H9 (cell line): ENCODE measurements around the gene GNB1L. TPM values are rescaled to one million over a fixed set of nuclear protein-coding genes. Genes with fewer than 3 reads are reported as not detected.

Experiments
- DNase-seq: peaks from one replicate; pipeline ENCODE4 v3.0.0-alpha.2; 2017
- H2AFZ ChIP-seq: one replicate; pipeline ENCODE4 v1.6.1; 2013; ENCODE audit warnings: mild to moderate bottlenecking, low read length, control low read depth, moderate library complexity
- H2AK5ac ChIP-seq: 2 replicates; pipeline ENCODE4 v1.6.1; 2013; ENCODE audit warnings: low read length, control low read depth, mixed read lengths; ENCODE audit not compliant: insufficient read length
- H2BK120ac ChIP-seq: one replicate; pipeline ENCODE4 v1.6.1; 2013; ENCODE audit warnings: low read depth, mild to moderate bottlenecking, low read length, control low read depth, inconsistent platforms; ENCODE audit not compliant: poor library complexity, severe bottlenecking
- H2BK12ac ChIP-seq: 2 replicates; pipeline ENCODE4 v1.6.1; 2013; ENCODE audit warnings: low read length, control low read depth, mixed read lengths, low read depth; ENCODE audit not compliant: insufficient read length
- H2BK15ac ChIP-seq: 2 replicates; pipeline ENCODE4 v1.6.1; 2013; ENCODE audit warnings: low read depth, low read length, control low read depth
- H2BK20ac ChIP-seq: one replicate; pipeline ENCODE4 v1.6.1; 2013; ENCODE audit warnings: low read depth, mild to moderate bottlenecking, low read length, control low read depth, inconsistent platforms; ENCODE audit not compliant: poor library complexity, severe bottlenecking
- H2BK5ac ChIP-seq: 2 replicates; pipeline ENCODE4 v1.6.1; 2013; ENCODE audit warnings: low read length, control low read depth, mixed read lengths; ENCODE audit not compliant: insufficient read length
- H3K14ac ChIP-seq: 2 replicates; pipeline ENCODE4 v1.6.1; 2013; ENCODE audit warnings: low read length, control low read depth; ENCODE audit not compliant: insufficient read depth
- H3K18ac ChIP-seq: 2 replicates; pipeline ENCODE4 v1.6.1; 2013; ENCODE audit warnings: low read depth, mild to moderate bottlenecking, mixed read lengths, low read length, control low read depth; ENCODE audit not compliant: insufficient read length
- H3K23ac ChIP-seq: 2 replicates; pipeline ENCODE4 v1.6.1; 2013; ENCODE audit warnings: low read length, control low read depth, mixed read lengths, low read depth; ENCODE audit not compliant: insufficient read length
- H3K23me2 ChIP-seq: 2 replicates; pipeline ENCODE4 v1.6.1; 2013; ENCODE audit warnings: low read depth, mild to moderate bottlenecking, mixed read lengths, low read length, control low read depth; ENCODE audit not compliant: insufficient read length, poor library complexity, severe bottlenecking
- H3K27ac ChIP-seq: 2 replicates; pipeline ENCODE4 v1.5.1; 2013; ENCODE audit warnings: low read length, control low read depth, mixed read lengths, low read depth; ENCODE audit not compliant: insufficient read length
- H3K27me3 ChIP-seq: 2 replicates; pipeline ENCODE4 v1.6.1; 2013; ENCODE audit warnings: low read length, control low read depth, inconsistent platforms; ENCODE audit not compliant: insufficient read depth
- H3K4ac ChIP-seq: 2 replicates; pipeline ENCODE4 v1.6.1; 2013; ENCODE audit warnings: low read depth, mild to moderate bottlenecking, control low read depth, inconsistent platforms, low read length, moderate library complexity
- H3K4me1 ChIP-seq: 2 replicates; pipeline ENCODE4 v1.6.1; 2013; ENCODE audit warnings: low read length, control low read depth, inconsistent platforms; ENCODE audit not compliant: insufficient read depth
- H3K4me2 ChIP-seq: 2 replicates; pipeline ENCODE4 v1.6.1; 2013; ENCODE audit warnings: low read length, control low read depth, mixed read lengths; ENCODE audit not compliant: insufficient read length, insufficient read depth
- H3K56ac ChIP-seq: 2 replicates; pipeline ENCODE4 v1.6.1; 2013; ENCODE audit warnings: low read depth, mild to moderate bottlenecking, mixed read lengths, low read length, control low read depth; ENCODE audit not compliant: insufficient read length
- H3K79me1 ChIP-seq: 2 replicates; pipeline ENCODE4 v1.6.1; 2013; ENCODE audit warnings: low read depth, mild to moderate bottlenecking, moderate library complexity, low read length, control low read depth, inconsistent platforms; ENCODE audit not compliant: insufficient read depth, poor library complexity, severe bottlenecking
- H3K79me2 ChIP-seq: 2 replicates; pipeline ENCODE4 v1.6.1; 2013; ENCODE audit warnings: low read length, control low read depth, inconsistent platforms; ENCODE audit not compliant: insufficient read depth
- H3K9ac ChIP-seq: 2 replicates; pipeline ENCODE4 v1.6.1; 2013; ENCODE audit warnings: low read length, control low read depth, mixed read lengths; ENCODE audit not compliant: insufficient read length; ENCODE audit errors: extremely low read depth
- H3K9me3 ChIP-seq: one replicate; pipeline ENCODE4 v1.6.1; 2013; ENCODE audit warnings: low read depth, low read length, inconsistent platforms; ENCODE audit not compliant: control insufficient read depth
- H3T11ph ChIP-seq: one replicate; pipeline ENCODE4 v1.6.1; 2013; ENCODE audit warnings: mild to moderate bottlenecking, low read length, control low read depth, inconsistent platforms
- H4K20me1 ChIP-seq: one replicate; pipeline ENCODE4 v1.6.1; 2013; ENCODE audit not compliant: control insufficient read depth, insufficient read length, insufficient read depth
- H4K5ac ChIP-seq: 2 replicates; pipeline ENCODE4 v1.6.1; 2013; ENCODE audit warnings: low read depth, mild to moderate bottlenecking, mixed read lengths, low read length, control low read depth; ENCODE audit not compliant: insufficient read length
- H4K8ac ChIP-seq: replicated peaks from 2 replicates; pipeline ENCODE4 v1.6.1; 2013; ENCODE audit warnings: low read length, control low read depth, mixed read lengths, low read depth; ENCODE audit not compliant: insufficient read length
- H4K91ac ChIP-seq: 2 replicates; pipeline ENCODE4 v1.6.1; 2013; ENCODE audit warnings: low read depth, mild to moderate bottlenecking, moderate library complexity, mixed read lengths, low read length, control low read depth; ENCODE audit not compliant: insufficient read length
- H3K27ac Mint-ChIP-seq, 3 experiments: 2 replicates in 2 of 3; 3 replicates in 1 of 3; pipeline ENCODE4 v1.8.0; 2020 to 2021; ENCODE audit warnings: mixed read lengths in 3 of 3, mild to moderate bottlenecking in 1 of 3, moderate library complexity in 1 of 3
- H3K27me3 Mint-ChIP-seq: 2 replicates; pipeline ENCODE4 v1.8.0; 2021; ENCODE audit warnings: low read depth, mild to moderate bottlenecking, moderate library complexity, mixed read lengths
- H3K36me3 Mint-ChIP-seq, 3 experiments: 2 replicates in 2 of 3; 3 replicates in 1 of 3; pipeline ENCODE4 v1.8.0; 2020 to 2021; ENCODE audit warnings: low read depth in 3 of 3, mixed read lengths in 3 of 3; ENCODE audit not compliant: insufficient read depth in 1 of 3
- H3K4me1 Mint-ChIP-seq, 2 experiments: 2 replicates each; pipeline ENCODE4 v1.8.0; 2020; ENCODE audit warnings: mixed read lengths in 2 of 2
- H3K4me3 Mint-ChIP-seq, 2 experiments: 2 replicates in 1 of 2; 3 replicates in 1 of 2; pipeline ENCODE4 v1.8.0; 2020 to 2021; ENCODE audit warnings: mild to moderate bottlenecking in 2 of 2, mixed read lengths in 2 of 2, moderate library complexity in 1 of 2
- H3K9me3 Mint-ChIP-seq, 2 experiments: 2 replicates in 1 of 2; 3 replicates in 1 of 2; pipeline ENCODE4 v1.8.0; 2020; ENCODE audit warnings: mild to moderate bottlenecking in 2 of 2, mixed read lengths in 2 of 2, moderate library complexity in 1 of 2
- WGBS: extraction: QIAGEN DNeasy Blood & Tissue Kit; methylation state at CpG from one replicate; pipeline ENCODE4 v1.1.7; 2013; ENCODE audit warnings: missing lambda C conversion rate, low lambda C conversion rate, mixed read lengths; ENCODE audit not compliant: insufficient read length; ENCODE audit errors: extremely low coverage; 5-methylcytosine and 5-hydroxymethylcytosine counted together
- total RNA-seq: library from RNA; stranded (reverse); gene quantifications from 2 replicates; pipeline ENCODE4 v1.2.1, GENCODE V29; 2021
- TF ChIP-seq, protein P1 (sequence below): fragments of 200-600 bp; sonication (generic); conservative IDR thresholded peaks from 3 replicates; pipeline ENCODE4 v1.8.0; 2021; ENCODE audit warnings: antibody characterized with exemption, mild to moderate bottlenecking

Gene GNB1L
- total RNA-seq, 1 experiment from 2014 or later, result 22.4 TPM

DNA sequence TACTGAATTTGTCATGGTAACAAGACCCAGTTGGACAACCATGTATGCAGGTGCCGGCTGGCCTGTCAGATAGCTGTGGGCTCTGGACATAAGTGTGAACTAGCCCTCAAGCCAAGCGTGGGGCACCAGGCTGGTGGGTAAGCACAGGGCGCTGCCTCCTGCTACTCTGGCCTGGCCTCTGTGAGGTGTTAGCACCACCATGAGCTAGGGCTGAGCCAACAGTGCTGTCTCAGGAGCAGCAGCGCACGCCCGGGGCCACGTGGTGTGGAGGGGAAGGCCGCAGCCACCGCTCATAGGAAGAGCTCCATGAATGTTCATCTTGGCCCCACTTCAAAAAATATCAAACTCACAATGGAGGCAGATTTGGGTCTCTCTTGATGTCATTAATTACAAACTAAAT, 35.3 kb upstream of the GNB1L start:
- H3K9me3 ChIP-seq, result no peaks in the 10 kb centered on the region
- no peak overlapping the region for H3K4ac ChIP-seq
- H3K4me1 ChIP-seq, result peaks cover 5% of the 10 kb centered on the region; the same call in 1 of the 2 replicates
- H3K14ac ChIP-seq, result peak overlapping the region; percentile 51
- no peak overlapping the region for H4K8ac ChIP-seq
- no peak overlapping the region for H3K27ac ChIP-seq
- no peak overlapping the region for H3T11ph ChIP-seq
- Mint-ChIP-seq H3K4me1 (peaks cover 25 to 28% of the 10 kb centered on the region in 2 experiments), H3K4me3 (no peak overlapping the region), H3K36me3 (peaks cover 0 to 7% (median 4%) of the 10 kb centered on the region in 3 experiments; a peak in 2 of 7 replicates), H3K27me3 (no peaks in the 10 kb centered on the region; the same call in 1 of the 2 replicates), H3K27ac (no peak overlapping the region; a peak in 1 of 7 replicates), H3K9me3 (no peaks in the 10 kb centered on the region)
- no peak for DNase-seq
- H2BK12ac ChIP-seq, result no peak overlapping the region
- no peak overlapping the region for H2BK15ac ChIP-seq
- H3K79me1 ChIP-seq, result no peaks in the 10 kb centered on the region
- H3K4me2 ChIP-seq, result no peak overlapping the region
- no peak overlapping the region for H2BK20ac ChIP-seq
- H3K79me2 ChIP-seq, result no peaks in the 10 kb centered on the region
- H3K56ac ChIP-seq, result no peak overlapping the region
- no peak overlapping the region for H2AK5ac ChIP-seq
- no CpG with 5 or more reads among the region's 9 CpGs for WGBS
- no peak overlapping the region for H3K23ac ChIP-seq
- TF ChIP-seq, protein P1, sequence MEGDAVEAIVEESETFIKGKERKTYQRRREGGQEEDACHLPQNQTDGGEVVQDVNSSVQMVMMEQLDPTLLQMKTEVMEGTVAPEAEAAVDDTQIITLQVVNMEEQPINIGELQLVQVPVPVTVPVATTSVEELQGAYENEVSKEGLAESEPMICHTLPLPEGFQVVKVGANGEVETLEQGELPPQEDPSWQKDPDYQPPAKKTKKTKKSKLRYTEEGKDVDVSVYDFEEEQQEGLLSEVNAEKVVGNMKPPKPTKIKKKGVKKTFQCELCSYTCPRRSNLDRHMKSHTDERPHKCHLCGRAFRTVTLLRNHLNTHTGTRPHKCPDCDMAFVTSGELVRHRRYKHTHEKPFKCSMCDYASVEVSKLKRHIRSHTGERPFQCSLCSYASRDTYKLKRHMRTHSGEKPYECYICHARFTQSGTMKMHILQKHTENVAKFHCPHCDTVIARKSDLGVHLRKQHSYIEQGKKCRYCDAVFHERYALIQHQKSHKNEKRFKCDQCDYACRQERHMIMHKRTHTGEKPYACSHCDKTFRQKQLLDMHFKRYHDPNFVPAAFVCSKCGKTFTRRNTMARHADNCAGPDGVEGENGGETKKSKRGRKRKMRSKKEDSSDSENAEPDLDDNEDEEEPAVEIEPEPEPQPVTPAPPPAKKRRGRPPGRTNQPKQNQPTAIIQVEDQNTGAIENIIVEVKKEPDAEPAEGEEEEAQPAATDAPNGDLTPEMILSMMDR, result no peak
- no peak overlapping the region for H2AFZ ChIP-seq
- H3K27me3 ChIP-seq, result no peaks in the 10 kb centered on the region; the same call in 1 of the 2 replicates
- no peak overlapping the region for H4K5ac ChIP-seq
- no peaks in the 10 kb centered on the region for H3K23me2 ChIP-seq
- no peaks in the 10 kb centered on the region for H4K20me1 ChIP-seq
- H2BK5ac ChIP-seq, result no peak overlapping the region
- peak overlapping the region; percentile 27 for H3K18ac ChIP-seq
- no peak overlapping the region for H3K9ac ChIP-seq
- no peak overlapping the region for H2BK120ac ChIP-seq
- H4K91ac ChIP-seq, result no peak overlapping the region
